Peyer's patch (tissue), 4 donors: ENCODE measurements around the gene ALPI.

Experiments
- POLR2A ChIP-seq, 2 donors: fragments of 450-650 bp; IDR thresholded peaks; one replicate each; pipeline ENCODE4 v1.5.1; 2017; ENCODE audit warnings: antibody characterized with exemption in 2 of 2, mild to moderate bottlenecking in 2 of 2, moderate library complexity in 2 of 2
- TF ChIP-seq, protein P1 (sequence below), 6 experiments: fragments of 450-650 bp in 4 of 6; fragments of 200-600 bp in 2 of 6; sonication (generic) in 1 of 6; IDR thresholded peaks; one replicate each; pipeline ENCODE4 v1.5.1; 2017 to 2019; ENCODE audit warnings: antibody characterized with exemption in 6 of 6, mild to moderate bottlenecking in 3 of 6, moderate library complexity in 1 of 6

GRCh38 chr2:232447638-232448303, 8.2 kb upstream of the ALPI start:
- TF ChIP-seq POLR2A (IDR thresholded peaks at IDR 0.05): peak; percentile 62 to 78
- TF ChIP-seq, protein P1, sequence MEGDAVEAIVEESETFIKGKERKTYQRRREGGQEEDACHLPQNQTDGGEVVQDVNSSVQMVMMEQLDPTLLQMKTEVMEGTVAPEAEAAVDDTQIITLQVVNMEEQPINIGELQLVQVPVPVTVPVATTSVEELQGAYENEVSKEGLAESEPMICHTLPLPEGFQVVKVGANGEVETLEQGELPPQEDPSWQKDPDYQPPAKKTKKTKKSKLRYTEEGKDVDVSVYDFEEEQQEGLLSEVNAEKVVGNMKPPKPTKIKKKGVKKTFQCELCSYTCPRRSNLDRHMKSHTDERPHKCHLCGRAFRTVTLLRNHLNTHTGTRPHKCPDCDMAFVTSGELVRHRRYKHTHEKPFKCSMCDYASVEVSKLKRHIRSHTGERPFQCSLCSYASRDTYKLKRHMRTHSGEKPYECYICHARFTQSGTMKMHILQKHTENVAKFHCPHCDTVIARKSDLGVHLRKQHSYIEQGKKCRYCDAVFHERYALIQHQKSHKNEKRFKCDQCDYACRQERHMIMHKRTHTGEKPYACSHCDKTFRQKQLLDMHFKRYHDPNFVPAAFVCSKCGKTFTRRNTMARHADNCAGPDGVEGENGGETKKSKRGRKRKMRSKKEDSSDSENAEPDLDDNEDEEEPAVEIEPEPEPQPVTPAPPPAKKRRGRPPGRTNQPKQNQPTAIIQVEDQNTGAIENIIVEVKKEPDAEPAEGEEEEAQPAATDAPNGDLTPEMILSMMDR (IDR thresholded peaks at IDR 0.05): no peak
